ENCODE results near the gene CABS1. TPM values are rescaled to one million over a fixed set of nuclear protein-coding genes. Genes with fewer than 3 reads are reported as not detected.

The CABS1 gene
- total and polyA plus RNA-seq, 2 of the 8 experiments (the other 6 are each of a cell fraction or from before 2014, with no cell fraction given) = 0.03 TPM; not detected in 1

DNA sequence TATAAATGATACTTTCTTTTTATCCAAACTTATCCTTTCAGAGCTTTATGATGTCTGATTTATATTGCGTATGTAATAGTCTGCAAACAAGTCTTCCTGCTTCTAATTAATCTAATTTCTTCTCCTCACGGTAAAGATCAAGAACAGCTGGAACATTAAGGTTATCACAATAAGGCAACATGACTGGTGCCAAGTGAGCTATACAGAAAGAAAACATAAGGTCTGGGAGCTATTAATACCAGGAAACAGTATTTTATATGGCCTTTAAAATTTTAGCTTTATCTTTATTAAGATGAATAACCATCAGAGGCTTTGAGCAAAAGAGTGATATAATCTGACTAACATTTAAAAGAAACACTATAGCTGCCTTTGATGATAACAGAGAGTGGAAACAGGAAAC lies 28.7 kb upstream of the CABS1 start:
- H3K23me2 ChIP-seq (ENCODE audit: low read depth, low read length) = no peaks in the 10 kb centered on the region
- H2BK20ac ChIP-seq (ENCODE audit: low read length) = no peak overlapping the region
- FAIRE-seq = no peak
- no peak overlapping the region for H3K56ac ChIP-seq (replicated peaks; ENCODE audit: insufficient read length, low read depth, low read length)
- ChIA-PET CTCF (ENCODE audit: partially characterized antibody) (interaction anchor here (1.0 kb wide), 1 partner anchor 21 kb away, joined by 6 read pairs; no protein-coding TSS in a partner anchor), POLR2A (ENCODE audit: partially characterized antibody) (no interaction called here)
- H3K23ac ChIP-seq (ENCODE audit: insufficient read length) = no peak overlapping the region
- no peaks in the 10 kb centered on the region for H3K79me2 ChIP-seq (ENCODE audit: control insufficient read depth in 1 of 2, insufficient read depth in 2 of 2, low read length in 2 of 2)
- no peaks in the 10 kb centered on the region for H4K20me1 ChIP-seq (replicated peaks in 1 of 2; ENCODE audit: control insufficient read depth in 1 of 2, insufficient read depth in 2 of 2, low read length in 2 of 2)
- H3K4me2 ChIP-seq (ENCODE audit: insufficient read depth in 1 of 2, low read depth in 2 of 2, low read length in 2 of 2) = no peak overlapping the region
- H2BK5ac ChIP-seq (ENCODE audit: low read depth, low read length) = no peak overlapping the region
- no peak overlapping the region for H4K91ac ChIP-seq (replicated peaks; ENCODE audit: insufficient read length, low read length)
- no peak overlapping the region for H2AK5ac ChIP-seq (ENCODE audit: low read depth, low read length)
- H2BK12ac ChIP-seq (ENCODE audit: low read depth, low read length) = no peak overlapping the region
- no peak overlapping the region for H3K4ac ChIP-seq (replicated peaks; ENCODE audit: insufficient read length, low read depth, low read length)
- H3K36me3 ChIP-seq (ENCODE audit: control insufficient read depth in 2 of 4, insufficient read depth in 4 of 4, low read length in 3 of 4) = no peaks in the 10 kb centered on the region
- no peaks in the 10 kb centered on the region for H3K9me3 ChIP-seq (ENCODE audit: insufficient read depth in 2 of 2, low read depth in 1 of 2, low read length in 1 of 2)
- no peaks in the 10 kb centered on the region for H3K79me1 ChIP-seq (ENCODE audit: low read depth, low read length)
- H4K8ac ChIP-seq (ENCODE audit: extremely low read depth, insufficient read depth, low read length) = no peak overlapping the region
- no peak overlapping the region for H3K27ac ChIP-seq (ENCODE audit: low read depth, low read length)
- TF ChIP-seq RXRA (IDR thresholded peaks at IDR 0.05; ENCODE audit: insufficient read depth, low read depth, low read length) (no peak), TAF7 (optimal IDR thresholded peaks at IDR 0.05; ENCODE audit: borderline replicate concordance, low read depth, low read length) (no peak), EZH2 (IDR thresholded peaks at IDR 0.05; ENCODE audit: low read depth, low read length, severe bottlenecking) (no peak), MAFK (IDR thresholded peaks at IDR 0.05; ENCODE audit: low read depth, low read length) (no peak), JUND (IDR thresholded peaks at IDR 0.05; ENCODE audit: low read length) (no peak), CREB1 (IDR thresholded peaks at IDR 0.05) (no peak), KDM5A (IDR thresholded peaks at IDR 0.05; ENCODE audit: low read length) (no peak), POU5F1 (IDR thresholded peaks at IDR 0.05; ENCODE audit: low read depth, low read length) (no peak)
- TF ChIP-seq, protein P1, sequence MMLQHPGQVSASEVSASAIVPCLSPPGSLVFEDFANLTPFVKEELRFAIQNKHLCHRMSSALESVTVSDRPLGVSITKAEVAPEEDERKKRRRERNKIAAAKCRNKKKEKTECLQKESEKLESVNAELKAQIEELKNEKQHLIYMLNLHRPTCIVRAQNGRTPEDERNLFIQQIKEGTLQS (IDR thresholded peaks at IDR 0.05; ENCODE audit: insufficient read depth, low read depth, low read length) = no peak
- no peak for DNase-seq (ENCODE audit: low read depth in 1 of 2, low spot score in 2 of 2)
- no peak overlapping the region for H2AFZ ChIP-seq (ENCODE audit: low read length)
- H2BK15ac ChIP-seq (ENCODE audit: low read length) = no peak overlapping the region
- no peak overlapping the region for H3K14ac ChIP-seq (ENCODE audit: insufficient read length)
- H2BK120ac ChIP-seq (replicated peaks; ENCODE audit: low read depth, low read length) = no peak overlapping the region
- no peaks in the 10 kb centered on the region for H3K27me3 ChIP-seq (replicated peaks in 1 of 4; ENCODE audit: control insufficient read depth in 3 of 4, extremely low read depth in 1 of 4, insufficient read depth in 3 of 4, low read length in 3 of 4)
- no peaks in the 10 kb centered on the region for H3K4me1 ChIP-seq (replicated peaks in 1 of 4; ENCODE audit: control insufficient read depth in 3 of 4, insufficient read depth in 4 of 4, low read length in 3 of 4)
- H4K5ac ChIP-seq (ENCODE audit: insufficient read length, low read depth, low read length) = no peak overlapping the region
- no peak overlapping the region for H3K18ac ChIP-seq (ENCODE audit: extremely low read depth, low read length)
- no peak overlapping the region for H3K9ac ChIP-seq (replicated peaks in 1 of 4; ENCODE audit: extremely low read depth in 1 of 4, low read depth in 3 of 4, low read length in 3 of 4)
- WGBS, 2 experiments (ENCODE audit: extremely low coverage in 1 of 2, insufficient coverage in 1 of 2, insufficient read length in 1 of 2, insufficient replicate concordance in 2 of 2, low coverage in 1 of 2, low lambda C conversion rate in 2 of 2, missing lambda C conversion rate in 1 of 2) = 98% methylated on average over 2 of the region's 2 CpGs; no CpG with 5 or more reads in 1 of the 2 experiments
- H3K4me3 ChIP-seq (ENCODE audit: extremely low read depth in 1 of 4, insufficient read depth in 2 of 4, low read depth in 3 of 4, low read length in 4 of 4) = no peak overlapping the region
